Stimulated activated CD8-positive, alpha-beta memory T cell treated with anti-CD3 and anti-CD28 coated beads, Interleukin-12 subunit alpha, Interleukin-12 subunit beta, amount 100 ng/mL, for 1 hour (primary cell): ENCODE data around the gene TMC5.
"Not testable (repeated sequence)": the region's sequence is repeated elsewhere in the genome, so short reads cannot be mapped to it uniquely, and the experiment has no call there.

Experiments
- DNase-seq: peaks from one replicate; pipeline ENCODE4 v3.0.0-alpha.2; 2020; ENCODE audit warnings: low read depth

Gene TMC5, protein sequence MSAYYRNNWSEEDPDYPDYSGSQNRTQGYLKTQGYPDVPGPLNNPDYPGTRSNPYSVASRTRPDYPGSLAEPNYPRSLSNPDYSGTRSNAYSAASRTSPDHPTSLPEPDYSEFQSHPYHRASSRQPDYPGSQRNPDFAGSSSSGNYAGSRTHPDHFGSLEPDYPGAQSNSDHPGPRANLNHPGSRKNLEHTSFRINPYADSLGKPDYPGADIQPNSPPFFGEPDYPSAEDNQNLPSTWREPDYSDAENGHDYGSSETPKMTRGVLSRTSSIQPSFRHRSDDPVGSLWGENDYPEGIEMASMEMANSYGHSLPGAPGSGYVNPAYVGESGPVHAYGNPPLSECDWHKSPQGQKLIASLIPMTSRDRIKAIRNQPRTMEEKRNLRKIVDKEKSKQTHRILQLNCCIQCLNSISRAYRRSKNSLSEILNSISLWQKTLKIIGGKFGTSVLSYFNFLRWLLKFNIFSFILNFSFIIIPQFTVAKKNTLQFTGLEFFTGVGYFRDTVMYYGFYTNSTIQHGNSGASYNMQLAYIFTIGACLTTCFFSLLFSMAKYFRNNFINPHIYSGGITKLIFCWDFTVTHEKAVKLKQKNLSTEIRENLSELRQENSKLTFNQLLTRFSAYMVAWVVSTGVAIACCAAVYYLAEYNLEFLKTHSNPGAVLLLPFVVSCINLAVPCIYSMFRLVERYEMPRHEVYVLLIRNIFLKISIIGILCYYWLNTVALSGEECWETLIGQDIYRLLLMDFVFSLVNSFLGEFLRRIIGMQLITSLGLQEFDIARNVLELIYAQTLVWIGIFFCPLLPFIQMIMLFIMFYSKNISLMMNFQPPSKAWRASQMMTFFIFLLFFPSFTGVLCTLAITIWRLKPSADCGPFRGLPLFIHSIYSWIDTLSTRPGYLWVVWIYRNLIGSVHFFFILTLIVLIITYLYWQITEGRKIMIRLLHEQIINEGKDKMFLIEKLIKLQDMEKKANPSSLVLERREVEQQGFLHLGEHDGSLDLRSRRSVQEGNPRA

DNA sequence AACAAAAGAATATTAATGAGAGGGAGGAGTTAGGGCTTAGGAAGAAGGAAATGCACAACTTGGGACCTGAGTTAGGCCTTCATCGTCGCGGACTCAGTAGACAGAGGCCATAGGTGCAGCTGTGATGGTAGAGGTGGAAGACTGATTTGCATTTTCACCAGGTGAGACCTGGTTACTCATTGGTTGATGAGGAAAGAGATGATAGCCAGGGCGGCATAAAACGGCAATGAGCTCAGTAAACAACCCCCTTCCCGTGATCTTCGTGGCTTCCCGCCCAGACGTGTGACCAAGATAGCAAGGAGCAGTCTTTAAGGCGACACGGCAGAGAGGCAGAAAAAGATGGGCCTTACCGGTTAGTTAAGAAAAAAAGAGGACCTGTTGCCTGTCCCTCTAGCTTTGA lies at the start of gene TMC5:
TMC5 (plus strand) TSS at position 244 of the 400 bp plus-strand sequence. CDS start 22,156 bp downstream, outside the sequence.
- DNase-seq = no peak

GRCh38 chr16:19372541-19372940 lies 45.1 kb upstream of the TMC5 start:
- DNase-seq = not testable (repeated sequence)

DNA sequence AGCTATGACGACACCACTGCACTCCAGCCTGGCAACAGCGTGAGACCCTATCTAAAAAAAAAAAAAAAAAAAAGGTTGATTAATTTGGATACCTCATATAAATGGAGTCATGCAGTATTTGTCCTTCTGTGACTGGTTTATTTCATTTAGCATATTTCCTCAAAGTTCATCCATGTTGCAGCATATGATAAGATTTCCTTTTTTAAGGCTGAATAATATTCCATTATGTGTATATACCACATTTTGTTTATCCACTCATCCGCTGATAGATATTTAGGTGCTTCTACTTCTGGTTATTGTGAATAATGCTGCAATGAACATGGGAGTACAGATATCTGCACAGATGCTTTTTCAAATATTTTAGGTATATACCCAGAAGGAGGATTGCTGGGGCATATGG lies 43.3 kb upstream of the TMC5 start:
- DNase-seq = no peak

DNA sequence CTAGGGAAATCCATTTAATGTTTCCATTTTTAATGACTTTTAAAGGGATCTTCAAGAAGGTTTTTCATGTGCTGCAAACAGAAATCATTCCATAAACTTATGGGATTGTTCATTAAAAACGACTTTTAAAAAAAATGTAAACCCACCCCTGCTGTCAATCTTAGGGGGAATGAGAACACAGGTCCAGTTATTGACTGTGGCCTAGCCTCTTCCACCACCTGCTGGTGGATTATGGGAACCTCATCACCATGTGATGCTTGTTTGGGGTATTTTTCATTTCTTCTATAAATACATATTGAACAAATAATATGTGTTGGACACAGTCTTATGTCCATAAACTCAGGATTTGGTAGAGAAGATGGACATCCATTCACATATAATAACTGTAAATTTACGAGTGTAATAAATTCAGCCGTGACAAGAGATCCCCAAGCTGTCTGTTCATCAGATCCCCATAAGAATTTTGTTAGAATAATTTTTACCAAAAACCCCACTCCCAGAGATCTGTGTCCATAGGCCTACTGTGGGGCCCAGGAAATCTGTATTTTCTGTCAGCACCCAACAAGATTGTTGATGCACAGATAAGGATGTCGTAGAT lies 42.0 kb upstream of the TMC5 start:
- no peak for DNase-seq

- DNase-seq = no peak
Measured at GRCh38 chr16:19377864-19378263, 39.8 kb upstream of the TMC5 start.

- no peak for DNase-seq
Measured at GRCh38 chr16:19378511-19378910, 39.2 kb upstream of the TMC5 start.

DNA sequence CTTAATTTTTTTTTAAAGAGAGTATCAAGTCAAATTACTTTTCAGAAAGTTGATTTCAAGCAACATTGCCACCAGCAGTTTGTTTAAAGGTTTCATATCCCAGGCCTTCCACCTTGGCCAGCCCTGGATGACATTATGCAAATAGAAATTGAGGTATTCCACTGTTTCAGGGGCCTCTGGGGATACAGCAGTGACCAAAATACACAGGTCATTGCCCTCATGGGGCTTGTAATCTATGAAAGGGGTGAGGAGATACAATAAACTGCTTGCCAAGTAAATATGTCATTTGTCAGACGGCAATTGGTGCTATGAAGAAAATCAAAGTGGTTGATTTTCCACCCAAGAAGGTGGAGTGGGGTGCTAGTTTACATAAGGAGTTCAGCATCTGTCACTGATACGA lies 37.8 kb upstream of the TMC5 start:
- no peak for DNase-seq

DNA sequence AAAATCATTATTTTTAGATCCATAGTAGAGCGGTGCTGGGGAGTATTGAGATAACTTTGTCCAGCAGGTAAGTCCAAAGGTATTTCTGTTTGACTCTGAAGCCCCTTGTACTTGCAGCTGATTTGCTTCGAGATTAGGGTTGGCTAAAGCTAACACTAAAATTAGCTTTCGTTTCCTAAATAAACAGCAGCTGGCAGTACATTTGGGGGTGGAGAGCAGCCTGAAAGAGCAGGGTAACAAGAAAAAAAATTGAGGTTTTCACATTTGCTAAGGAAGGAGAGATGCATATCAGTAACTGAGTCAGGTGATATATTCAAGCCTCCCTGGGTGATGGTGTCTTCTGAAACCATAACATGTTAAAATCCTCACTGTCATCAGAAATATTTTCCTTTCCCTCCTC lies 37.4 kb upstream of the TMC5 start:
- DNase-seq = no peak

DNA sequence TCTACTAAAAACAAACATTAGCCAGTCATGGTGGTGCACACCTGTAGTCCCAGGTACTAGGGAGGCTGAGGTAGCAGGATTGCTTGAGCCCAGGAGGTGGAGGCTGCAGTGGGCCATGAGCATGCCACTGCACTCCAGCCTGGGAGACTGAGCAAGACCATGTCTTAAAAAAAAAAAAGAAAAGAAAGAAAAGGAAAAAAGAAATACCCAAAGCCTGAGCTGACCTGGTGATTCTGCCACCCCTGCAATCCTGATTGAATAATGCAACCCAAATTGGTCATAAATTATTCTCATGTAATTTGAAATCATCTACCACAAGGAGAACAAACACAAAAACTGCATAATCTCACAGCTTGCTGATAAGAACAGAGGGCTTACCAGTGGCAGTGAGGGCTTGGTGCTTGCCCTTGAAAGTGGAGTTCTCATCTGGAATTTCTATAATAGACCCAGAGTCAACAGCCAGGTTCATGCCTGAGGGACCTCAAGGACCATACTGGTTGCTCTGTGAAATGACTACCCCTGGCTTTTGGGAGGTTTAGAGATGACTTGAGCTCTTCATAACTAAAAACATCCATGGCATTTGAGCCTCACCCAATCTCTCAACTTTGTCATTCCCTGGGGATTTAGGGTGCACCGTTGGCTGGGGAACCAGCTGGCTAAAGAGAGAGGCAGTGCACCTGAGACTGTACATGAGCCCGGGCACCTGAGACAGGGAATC lies 35.4 kb upstream of the TMC5 start:
- DNase-seq = no peak

GRCh38 chr16:19382887-19383816 lies 34.5 kb upstream of the TMC5 start:
- DNase-seq = no peak

DNA sequence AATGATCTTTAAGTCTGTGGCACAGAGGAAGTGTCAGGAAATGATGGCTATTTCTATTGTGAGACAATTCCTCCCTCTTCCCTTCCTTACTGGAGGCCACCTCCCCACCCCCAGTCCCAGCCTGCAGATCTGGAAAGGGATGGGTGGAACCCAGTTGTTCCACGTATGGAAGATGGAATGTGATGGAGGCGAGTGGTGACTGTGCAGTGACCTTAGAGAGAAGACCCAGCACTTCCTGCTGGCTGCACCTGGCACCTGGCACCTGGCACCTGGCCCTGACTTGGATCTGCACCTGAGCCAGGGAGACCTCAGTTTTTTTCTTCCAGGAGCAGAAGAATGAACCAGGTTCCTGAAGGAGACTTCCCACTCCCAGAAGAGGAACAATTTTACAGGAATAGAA lies 33.0 kb upstream of the TMC5 start:
- DNase-seq = no peak

DNA sequence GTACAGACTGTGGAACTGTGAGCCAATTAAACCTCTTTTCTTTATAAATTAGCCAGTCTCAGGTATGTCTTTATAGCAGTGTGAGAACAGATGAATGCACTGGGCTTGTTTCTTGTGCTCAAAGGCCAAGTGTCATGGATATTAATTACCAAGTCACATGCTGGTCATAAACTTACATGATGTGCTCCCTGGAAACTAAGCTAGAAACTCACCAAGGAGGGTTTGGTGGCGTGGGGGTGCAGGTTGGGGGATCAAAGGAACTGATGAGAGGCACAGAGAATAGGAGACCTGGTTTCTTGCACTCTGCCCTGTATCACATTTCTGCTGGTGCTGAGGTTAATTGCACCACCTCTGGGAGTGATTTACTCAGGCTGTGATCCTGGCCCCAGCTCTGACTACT lies 31.2 kb upstream of the TMC5 start:
- no peak for DNase-seq

DNA sequence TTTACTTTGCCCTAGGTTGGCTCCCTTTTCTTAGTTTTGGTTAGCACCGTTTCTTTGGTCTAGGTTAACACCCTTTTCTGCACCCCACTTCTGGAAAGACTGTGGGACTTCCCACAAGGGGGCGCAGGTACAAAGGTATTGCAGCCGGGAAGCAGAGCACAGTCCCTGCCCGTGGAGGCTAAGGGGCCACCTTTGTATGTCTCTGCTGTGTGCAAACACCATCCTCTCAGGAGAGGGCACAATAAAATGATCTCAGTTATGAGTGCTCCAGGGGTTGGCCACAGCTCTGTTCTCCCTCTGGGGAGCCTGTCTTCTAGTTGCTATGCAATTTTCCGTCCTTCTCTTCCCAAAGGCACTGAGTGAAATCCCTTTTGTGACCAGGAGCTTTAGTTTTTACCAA lies 28.4 kb upstream of the TMC5 start:
- DNase-seq = no peak

- not testable (repeated sequence) for DNase-seq
Measured at GRCh38 chr16:19391185-19391776, 26.4 kb upstream of the TMC5 start.

DNA sequence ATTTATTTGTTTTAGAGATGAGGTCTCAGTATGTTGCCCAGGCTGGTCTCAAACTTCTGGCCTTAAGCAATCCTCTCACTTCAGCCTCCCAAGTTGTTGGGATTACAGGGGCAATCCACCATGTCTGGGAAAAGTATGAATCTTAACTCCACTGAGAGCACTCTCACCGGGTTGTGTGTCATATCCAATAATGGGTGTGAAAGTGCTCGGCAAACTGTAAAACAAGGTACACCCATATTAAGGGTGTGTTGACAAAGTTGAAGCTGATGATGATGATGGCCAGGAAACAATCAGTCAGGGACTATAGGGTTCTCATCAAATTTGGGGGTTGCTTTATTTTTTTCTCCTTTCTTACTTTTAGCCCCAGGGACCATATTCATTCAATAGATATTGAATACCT lies 25.3 kb upstream of the TMC5 start:
- DNase-seq = no peak

DNA sequence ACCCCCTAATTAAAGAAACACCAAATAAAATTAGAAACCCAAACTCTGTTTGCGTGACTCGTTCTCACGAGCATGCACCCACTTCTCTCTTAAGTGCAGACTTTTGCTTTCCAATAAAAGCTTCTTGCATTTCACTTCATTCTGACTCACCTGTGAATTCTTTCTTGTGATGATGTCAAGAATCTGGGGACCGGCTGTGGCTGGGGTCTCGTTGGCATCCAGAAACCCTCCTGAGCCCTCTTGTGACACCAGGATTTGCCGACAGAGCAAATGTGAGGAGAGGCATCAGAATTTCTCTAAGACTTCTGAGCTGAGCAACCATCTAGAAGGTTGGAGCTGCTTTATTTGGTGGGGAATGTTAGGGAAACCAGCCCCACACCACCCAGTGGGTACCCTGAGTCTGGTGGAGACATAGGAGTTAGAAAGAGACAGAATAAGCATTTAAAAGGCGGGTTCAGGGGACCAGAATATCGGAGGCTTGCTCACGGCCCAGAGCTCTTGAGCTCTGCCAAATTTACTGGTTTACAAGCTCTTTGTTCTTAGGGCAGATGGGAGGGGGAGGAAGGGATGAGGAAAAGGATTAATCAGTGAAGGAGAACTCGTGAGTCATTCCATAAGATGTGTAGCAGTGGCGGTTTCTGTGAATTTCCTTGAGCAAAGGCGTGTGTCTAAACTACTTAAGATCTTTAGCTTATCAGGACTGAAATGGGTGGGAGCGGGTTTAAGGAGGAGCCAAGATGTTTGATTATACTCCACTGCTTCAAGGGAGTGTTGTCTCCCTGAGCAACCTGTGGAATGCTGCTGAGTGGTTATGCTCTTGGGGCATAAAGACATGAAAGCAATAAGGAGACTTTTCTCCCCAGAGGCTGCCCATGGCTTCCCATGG lies 24.2 kb upstream of the TMC5 start:
- no peak for DNase-seq

GRCh38 chr16:19395646-19396267 lies 21.9 kb upstream of the TMC5 start:
- not testable (repeated sequence) for DNase-seq

DNA sequence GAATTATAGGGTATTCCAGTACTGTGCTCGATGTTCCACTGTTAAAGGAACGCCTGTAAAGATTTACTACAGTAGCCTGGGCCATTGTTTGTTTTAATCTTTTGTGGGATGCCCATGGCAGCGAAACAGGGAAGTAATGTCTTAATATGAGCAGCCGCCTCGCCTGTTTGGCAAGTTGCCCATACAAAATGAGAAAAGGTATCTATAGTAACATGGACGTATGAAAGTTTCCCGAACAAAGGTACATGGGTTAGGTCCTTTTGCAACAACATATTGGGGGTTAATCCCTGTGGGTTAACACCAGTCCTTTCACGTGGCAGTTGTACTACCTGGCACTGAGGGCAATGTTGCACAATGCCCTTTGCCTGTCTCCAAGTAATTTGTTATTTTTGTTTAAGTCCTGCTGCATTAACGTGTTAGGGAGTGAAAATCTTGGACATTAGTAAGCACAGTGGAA lies 21.1 kb upstream of the TMC5 start:
- DNase-seq = no peak

- DNase-seq = not testable (repeated sequence)
Measured at GRCh38 chr16:19397373-19397772, 20.3 kb upstream of the TMC5 start.
